CD4-positive, alpha-beta T cell (primary cell): Measurements from ENCODE around the gene SH3RF3. TPM values are rescaled to one million over a fixed set of nuclear protein-coding genes. Genes with fewer than 3 reads are reported as not detected.
A peak's percentile ranks its signal among the peaks of the same experiment; 100 is the strongest.

ENCODE experiments used
- ATAC-seq: fragments of 200-7000 bp; cut with Tn5 transposase; one replicate; pipeline ENCODE4 v1.10.0; 2022; ENCODE audit warnings: mild to moderate bottlenecking; ENCODE audit not compliant: poor library complexity
- CTCF ChIA-PET: fragments of 350-600 bp; sonication (Branson Sonifier 250); formaldehyde crosslinking; loops from one replicate; lab custom pipeline; 2021; ENCODE audit warnings: antibody characterized with exemption, inconsistent platforms; lab: Charles Lee
- POLR2A ChIA-PET: fragments of 350-600 bp; sonication (Branson Sonifier 250); formaldehyde crosslinking; loops from one replicate; lab custom pipeline; 2021; ENCODE audit warnings: antibody characterized with exemption, inconsistent platforms; lab: Charles Lee
- DNase-seq, 14 experiments: peaks; one replicate each; pipeline ENCODE4 v3.0.0-alpha.2; 2013 to 2020; ENCODE audit warnings: mixed read lengths in 2 of 14
- H3K27ac ChIP-seq, 2 donors: one replicate each; pipeline versions ENCODE4 v1.5.1 to v1.7.0; 2013; ENCODE audit warnings: low read length in 2 of 2, low read depth in 1 of 2, mild to moderate bottlenecking in 1 of 2
- H3K27me3 ChIP-seq, 2 experiments: 1 replicate in 1 of 2; 2 replicates in 1 of 2; pipeline versions ENCODE4 v1.6.1 to v1.7.0; 2013; ENCODE audit warnings: low read length in 2 of 2, control low read depth in 1 of 2, mild to moderate bottlenecking in 1 of 2, moderate library complexity in 1 of 2; ENCODE audit not compliant: insufficient read depth in 2 of 2, control insufficient read depth in 1 of 2
- H3K36me3 ChIP-seq: one replicate; pipeline ENCODE4 v1.6.1; 2013; ENCODE audit warnings: low read length, control low read depth; ENCODE audit not compliant: insufficient read depth
- H3K4me1 ChIP-seq: one replicate; pipeline ENCODE4 v1.6.1; 2013; ENCODE audit warnings: low read length, control low read depth; ENCODE audit not compliant: insufficient read depth
- H3K4me3 ChIP-seq: one replicate; pipeline ENCODE4 v1.5.1; 2013; ENCODE audit warnings: mild to moderate bottlenecking, low read length, moderate library complexity
- H3K9me3 ChIP-seq, 2 experiments: 1 replicate in 1 of 2; 2 replicates in 1 of 2; pipeline versions ENCODE4 v1.6.1 to v1.7.0; 2013; ENCODE audit warnings: low read length in 2 of 2, mild to moderate bottlenecking in 2 of 2, control low read depth in 1 of 2, moderate library complexity in 1 of 2; ENCODE audit not compliant: control insufficient read depth in 1 of 2, insufficient read depth in 1 of 2
- H3K27ac Mint-ChIP-seq: one replicate; pipeline ENCODE4 v1.8.0; 2020; ENCODE audit warnings: mixed read lengths
- H3K27me3 Mint-ChIP-seq: one replicate; pipeline ENCODE4 v1.8.0; 2021; ENCODE audit warnings: mixed read lengths
- H3K36me3 Mint-ChIP-seq: one replicate; pipeline ENCODE4 v1.8.0; 2021; ENCODE audit warnings: low read depth, mixed read lengths
- H3K4me1 Mint-ChIP-seq: one replicate; pipeline ENCODE4 v1.8.0; 2021; ENCODE audit warnings: low read depth, mixed read lengths
- H3K4me3 Mint-ChIP-seq: one replicate; pipeline ENCODE4 v1.8.0; 2020; ENCODE audit warnings: mild to moderate bottlenecking, mixed read lengths
- H3K9me3 Mint-ChIP-seq: one replicate; pipeline ENCODE4 v1.8.0; 2020; ENCODE audit warnings: mixed read lengths
- intact Hi-C, 2 experiments: fragments of 100-400 bp; cut with DNase I in 1 of 2; cut with micrococcal nuclease in 1 of 2; formaldehyde crosslinking; loops; one replicate each; pipeline versions ENCODE4 v1.15.1 to v1.9.0; 2023 to 2025; cut with DNase I, micrococcal nuclease
- total RNA-seq, 174 experiments: library from RNA in 2 of 174; stranded (reverse) in 2 of 174; gene quantifications; one replicate each; pipeline ENCODE4 v1.2.3 and lab custom pipeline; 2021 to 2026
- TF ChIP-seq, protein P1 (sequence below): fragments of 200-600 bp; IDR thresholded peaks from one replicate; pipeline ENCODE4 v1.8.0; 2022; ENCODE audit warnings: antibody characterized with exemption, mild to moderate bottlenecking

The SH3RF3 gene
- total RNA-seq, 2 experiments from 2014 or later = 5.2 to 5.9 TPM

DNA sequence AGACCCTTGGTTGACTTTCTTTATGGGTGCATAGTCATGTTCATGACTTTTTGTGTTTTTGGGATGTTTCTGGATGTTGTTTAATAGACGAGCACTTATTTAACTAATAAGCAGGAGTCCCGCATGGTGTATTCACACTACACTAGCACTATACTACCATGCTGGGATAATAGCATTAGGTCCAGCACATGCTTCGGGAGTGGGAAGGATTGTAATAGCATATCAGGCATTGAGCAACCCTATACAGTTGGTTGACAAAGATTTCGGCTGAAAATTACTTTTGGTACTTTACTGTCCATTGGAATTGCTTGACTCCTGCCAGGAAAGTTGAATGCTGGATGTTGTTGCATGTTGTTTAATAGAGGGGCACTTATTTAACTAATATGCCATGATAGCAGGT is 2.8 kb downstream of the SH3RF3 start:
- Mint-ChIP-seq H3K36me3 (peaks cover 4% of the 10 kb centered on the region), H3K9me3 (no peaks in the 10 kb centered on the region), H3K27me3 (peaks cover 4% of the 10 kb centered on the region), H3K27ac (no peak overlapping the region), H3K4me1 (peaks cover 68% of the 10 kb centered on the region), H3K4me3 (peak overlapping the region; percentile 3)
- Histone ChIP-seq H3K4me3 (no peak overlapping the region), H3K27ac (no peak overlapping the region), H3K36me3 (no peaks in the 10 kb centered on the region), H3K27me3 (peaks cover 4 to 11% of the 10 kb centered on the region in 2 experiments), H3K9me3 (peaks cover 0 to 5% of the 10 kb centered on the region in 2 experiments), H3K4me1 (peaks cover 31% of the 10 kb centered on the region)
- TF ChIP-seq, protein P1, sequence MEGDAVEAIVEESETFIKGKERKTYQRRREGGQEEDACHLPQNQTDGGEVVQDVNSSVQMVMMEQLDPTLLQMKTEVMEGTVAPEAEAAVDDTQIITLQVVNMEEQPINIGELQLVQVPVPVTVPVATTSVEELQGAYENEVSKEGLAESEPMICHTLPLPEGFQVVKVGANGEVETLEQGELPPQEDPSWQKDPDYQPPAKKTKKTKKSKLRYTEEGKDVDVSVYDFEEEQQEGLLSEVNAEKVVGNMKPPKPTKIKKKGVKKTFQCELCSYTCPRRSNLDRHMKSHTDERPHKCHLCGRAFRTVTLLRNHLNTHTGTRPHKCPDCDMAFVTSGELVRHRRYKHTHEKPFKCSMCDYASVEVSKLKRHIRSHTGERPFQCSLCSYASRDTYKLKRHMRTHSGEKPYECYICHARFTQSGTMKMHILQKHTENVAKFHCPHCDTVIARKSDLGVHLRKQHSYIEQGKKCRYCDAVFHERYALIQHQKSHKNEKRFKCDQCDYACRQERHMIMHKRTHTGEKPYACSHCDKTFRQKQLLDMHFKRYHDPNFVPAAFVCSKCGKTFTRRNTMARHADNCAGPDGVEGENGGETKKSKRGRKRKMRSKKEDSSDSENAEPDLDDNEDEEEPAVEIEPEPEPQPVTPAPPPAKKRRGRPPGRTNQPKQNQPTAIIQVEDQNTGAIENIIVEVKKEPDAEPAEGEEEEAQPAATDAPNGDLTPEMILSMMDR = no peak
- intact Hi-C loops = no loop called here
- ATAC-seq = no peak
- POLR2A ChIA-PET = no interaction called here
- DNase-seq = no peak
- CTCF ChIA-PET = no interaction called here

DNA sequence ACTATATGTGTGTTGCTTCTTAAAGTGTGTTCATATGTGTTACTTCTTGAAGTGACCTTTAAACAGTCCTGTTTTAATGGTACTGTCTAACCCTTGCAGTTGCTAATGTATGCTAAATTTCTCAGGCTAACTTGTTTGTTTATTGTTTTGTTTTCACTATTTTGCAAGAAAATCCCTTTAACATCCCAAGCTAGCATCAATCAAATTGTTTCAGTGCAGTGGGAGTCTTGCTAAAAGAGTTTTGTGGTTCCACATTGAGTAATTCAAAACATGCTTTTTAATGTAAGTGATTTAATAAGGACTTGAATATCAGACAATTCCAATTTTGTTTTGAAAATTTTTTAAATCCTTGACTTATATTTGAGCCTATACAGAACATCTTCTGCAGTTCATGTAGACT is 3.6 kb downstream of the SH3RF3 start:
- Histone ChIP-seq H3K36me3 (no peaks in the 10 kb centered on the region), H3K27ac (no peak overlapping the region), H3K27me3 (peaks cover 4 to 11% of the 10 kb centered on the region in 2 experiments), H3K9me3 (peaks cover 0 to 5% of the 10 kb centered on the region in 2 experiments), H3K4me3 (no peak overlapping the region), H3K4me1 (peaks cover 27% of the 10 kb centered on the region)
- Mint-ChIP-seq H3K36me3 (peaks cover 4% of the 10 kb centered on the region), H3K4me3 (no peak overlapping the region), H3K4me1 (peaks cover 67% of the 10 kb centered on the region), H3K27me3 (peaks cover 4% of the 10 kb centered on the region), H3K27ac (no peak overlapping the region), H3K9me3 (no peaks in the 10 kb centered on the region)
- intact Hi-C loops = no loop called here
- TF ChIP-seq, protein P1 = no peak
- ChIA-PET CTCF (interaction anchor here (1.0 to 2.2 kb wide), 2 partner anchors 106 to 377 kb away, joined by 3 to 9 read pairs; no protein-coding TSS in a partner anchor), POLR2A (interaction anchor here (1.0 to 1.1 kb wide), 2 partner anchors 101 to 216 kb away, joined by 4 read pairs; no protein-coding TSS in a partner anchor)
- DNase-seq (no peak), ATAC-seq (no peak)

DNA sequence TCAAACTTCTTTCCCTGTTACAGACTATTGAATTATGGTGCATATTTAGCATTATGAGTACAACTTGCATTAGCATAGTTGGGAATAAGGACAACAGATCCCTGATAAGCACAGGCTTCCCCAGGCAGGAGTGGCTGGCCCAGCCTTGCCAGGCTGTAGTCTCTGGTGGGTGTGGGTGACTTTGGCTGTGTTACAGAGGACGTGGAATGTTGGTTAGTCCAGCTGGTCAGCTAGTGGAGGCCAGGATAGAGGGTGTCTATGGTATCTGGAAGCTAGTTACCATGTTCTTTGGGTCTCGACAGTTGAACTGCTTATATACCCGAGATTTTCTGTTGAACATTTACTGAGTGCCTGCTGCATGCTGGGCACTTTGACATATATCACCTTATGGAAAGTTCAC is 4.7 kb downstream of the SH3RF3 start:
- no peak overlapping the region for H3K27ac Mint-ChIP-seq
- DNase-seq (no peak), ATAC-seq (no peak)
- ChIA-PET CTCF (interaction anchor here (0.6 to 2.2 kb wide), 2 partner anchors 77 to 376 kb away, joined by 3 to 9 read pairs; no protein-coding TSS in a partner anchor), POLR2A (interaction anchor here (0.7 to 1.0 kb wide), 2 partner anchors 84 to 102 kb away, joined by 3 to 4 read pairs; no protein-coding TSS in a partner anchor)
- peaks cover 4% of the 10 kb centered on the region for H3K36me3 Mint-ChIP-seq
- peaks cover 1 to 8% of the 10 kb centered on the region in 2 experiments for H3K27me3 ChIP-seq
- peaks cover 18% of the 10 kb centered on the region for H3K4me1 ChIP-seq
- H3K4me1 Mint-ChIP-seq = peaks cover 70% of the 10 kb centered on the region
- no peak overlapping the region for H3K4me3 Mint-ChIP-seq
- H3K27ac ChIP-seq = no peak overlapping the region
- H3K9me3 Mint-ChIP-seq = no peaks in the 10 kb centered on the region
- peaks cover 4% of the 10 kb centered on the region for H3K27me3 Mint-ChIP-seq
- no peak overlapping the region for H3K4me3 ChIP-seq
- H3K9me3 ChIP-seq = peaks cover 0 to 1% of the 10 kb centered on the region in 2 experiments
- intact Hi-C loops = no loop called here
- TF ChIP-seq, protein P1 = no peak
- H3K36me3 ChIP-seq = no peaks in the 10 kb centered on the region
